ENCODE measurements around the gene GLYR1.

DNA sequence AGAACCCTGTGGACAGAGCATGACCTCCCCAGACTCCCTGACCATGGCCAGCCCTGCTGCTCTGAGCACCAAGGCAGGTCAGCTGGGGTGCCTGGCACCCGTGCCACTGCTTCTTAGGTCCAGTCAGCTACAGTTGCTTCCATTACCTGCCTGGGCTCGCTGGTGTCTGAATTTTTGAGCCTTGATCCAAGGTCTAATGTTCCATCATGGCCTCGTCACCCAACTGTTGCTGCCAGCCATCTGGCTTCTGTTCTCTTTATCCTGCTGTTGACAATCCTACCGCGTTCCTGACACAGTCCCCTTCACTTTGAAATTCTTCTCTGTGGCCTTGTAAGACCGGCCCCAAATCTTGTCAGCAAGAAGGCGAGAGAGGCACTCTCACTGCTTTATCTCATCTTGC, 16.7 kb downstream of the GLYR1 start:
- TF ChIP-seq, protein P1, sequence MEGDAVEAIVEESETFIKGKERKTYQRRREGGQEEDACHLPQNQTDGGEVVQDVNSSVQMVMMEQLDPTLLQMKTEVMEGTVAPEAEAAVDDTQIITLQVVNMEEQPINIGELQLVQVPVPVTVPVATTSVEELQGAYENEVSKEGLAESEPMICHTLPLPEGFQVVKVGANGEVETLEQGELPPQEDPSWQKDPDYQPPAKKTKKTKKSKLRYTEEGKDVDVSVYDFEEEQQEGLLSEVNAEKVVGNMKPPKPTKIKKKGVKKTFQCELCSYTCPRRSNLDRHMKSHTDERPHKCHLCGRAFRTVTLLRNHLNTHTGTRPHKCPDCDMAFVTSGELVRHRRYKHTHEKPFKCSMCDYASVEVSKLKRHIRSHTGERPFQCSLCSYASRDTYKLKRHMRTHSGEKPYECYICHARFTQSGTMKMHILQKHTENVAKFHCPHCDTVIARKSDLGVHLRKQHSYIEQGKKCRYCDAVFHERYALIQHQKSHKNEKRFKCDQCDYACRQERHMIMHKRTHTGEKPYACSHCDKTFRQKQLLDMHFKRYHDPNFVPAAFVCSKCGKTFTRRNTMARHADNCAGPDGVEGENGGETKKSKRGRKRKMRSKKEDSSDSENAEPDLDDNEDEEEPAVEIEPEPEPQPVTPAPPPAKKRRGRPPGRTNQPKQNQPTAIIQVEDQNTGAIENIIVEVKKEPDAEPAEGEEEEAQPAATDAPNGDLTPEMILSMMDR (conservative IDR thresholded peaks at IDR 0.05; ENCODE audit: low read depth, low read length): no peak
- TF ChIP-seq EZH2 (IDR thresholded peaks at IDR 0.05; ENCODE audit: low read length, unreplicated experiment): no peak
- no peak for TF ChIP-seq EZH2phosphoT487 (IDR thresholded peaks at IDR 0.05; ENCODE audit: borderline replicate concordance, low read length)

Data from PC-3 (cell line).